GM23248 (cell line): ENCODE data around the gene VGLL2. TPM values are rescaled to one million over a fixed set of nuclear protein-coding genes. Genes with fewer than 3 reads are reported as not detected.

Experiments
- DNase-seq: peaks from one replicate; pipeline ENCODE4 v3.0.0-alpha.2; 2015
- H2AFZ ChIP-seq: fragments of 200-600 bp; sonication (generic); 2 replicates; pipeline ENCODE4 v1.6.1; 2016; ENCODE audit warnings: antibody characterized with exemption
- H3F3A ChIP-seq: fragments of 200-600 bp; sonication (generic); 2 replicates; pipeline ENCODE4 v1.6.1; 2016; ENCODE audit warnings: mild to moderate bottlenecking, antibody characterized with exemption, mixed run types; ENCODE audit not compliant: insufficient read depth
- H3K27ac ChIP-seq: fragments of 200-600 bp; sonication (generic); 2 replicates; pipeline ENCODE4 v1.5.1; 2016; ENCODE audit warnings: mild to moderate bottlenecking
- H3K27me3 ChIP-seq: fragments of 200-600 bp; sonication (generic); replicated peaks from 2 replicates; pipeline ENCODE4 v1.6.1; 2016; ENCODE audit warnings: mild to moderate bottlenecking; ENCODE audit not compliant: insufficient read depth
- H3K36me3 ChIP-seq: fragments of 200-600 bp; sonication (generic); 2 replicates; pipeline ENCODE4 v1.6.1; 2016; ENCODE audit warnings: low read depth, mild to moderate bottlenecking
- H3K4me1 ChIP-seq: fragments of 200-600 bp; sonication (generic); 2 replicates; pipeline ENCODE4 v1.6.1; 2016; ENCODE audit warnings: mild to moderate bottlenecking; ENCODE audit not compliant: insufficient read depth
- H3K4me2 ChIP-seq: fragments of 200-600 bp; sonication (generic); one replicate; pipeline ENCODE4 v1.6.1; 2016; ENCODE audit warnings: mild to moderate bottlenecking; ENCODE audit not compliant: unreplicated experiment
- H3K4me3 ChIP-seq: fragments of 200-600 bp; sonication (generic); 2 replicates; pipeline ENCODE4 v1.5.1; 2016; ENCODE audit warnings: mild to moderate bottlenecking
- H3K79me2 ChIP-seq: fragments of 200-600 bp; sonication (generic); 2 replicates; pipeline ENCODE4 v1.6.1; 2016; ENCODE audit warnings: mild to moderate bottlenecking; ENCODE audit not compliant: insufficient read depth
- H3K9ac ChIP-seq: fragments of 200-600 bp; sonication (generic); 2 replicates; pipeline ENCODE4 v1.6.1; 2016; ENCODE audit warnings: mild to moderate bottlenecking
- H3K9me2 ChIP-seq: fragments of 200-600 bp; sonication (generic); 2 replicates; pipeline ENCODE4 v1.6.1; 2016; ENCODE audit warnings: mixed run types, mild to moderate bottlenecking, moderate library complexity; ENCODE audit not compliant: insufficient read depth
- H3K9me3 ChIP-seq: fragments of 200-600 bp; sonication (generic); one replicate; pipeline ENCODE4 v1.6.1; 2017; ENCODE audit warnings: low read depth
- H4K20me1 ChIP-seq: fragments of 200-600 bp; sonication (generic); 2 replicates; pipeline ENCODE4 v1.6.0; 2016; ENCODE audit not compliant: insufficient read depth
- EZH2 ChIP-seq: fragments of 200-600 bp; sonication (generic); IDR thresholded peaks from 2 replicates; pipeline ENCODE4 v1.6.1; 2018; ENCODE audit warnings: antibody characterized with exemption, mild to moderate bottlenecking; ENCODE audit not compliant: insufficient read depth, poor library complexity, severe bottlenecking
- EZH2phosphoT487 ChIP-seq: fragments of 200-600 bp; sonication (generic); IDR thresholded peaks from 2 replicates; pipeline ENCODE4 v1.6.1; 2018; ENCODE audit warnings: antibody characterized with exemption, moderate library complexity, mild to moderate bottlenecking, low read depth; ENCODE audit not compliant: insufficient read depth
- WGBS, 2 experiments: methylation state at CpG; one replicate each; pipeline ENCODE4 v1.1.6; 2015 to 2017; ENCODE audit warnings: low lambda C conversion rate in 2 of 2, low coverage in 1 of 2; ENCODE audit errors: missing lambda C conversion rate in 2 of 2; 5-methylcytosine and 5-hydroxymethylcytosine counted together
- in situ Hi-C: fragments of 300-500 bp; cut with MboI; formaldehyde crosslinking; loops from 2 replicates; pipeline ENCODE4 v1.15.0; 2020
- polyA plus RNA-seq: library from polyadenylated mRNA; unstranded; fragments of >200 nt; fragmentation: Nextera tagmentation; extraction: Ambion mirVana; gene quantifications from 2 replicates; pipeline ENCODE4 v1.2.1, GENCODE V29; 2016
- total RNA-seq: library from RNA; depleted of rRNA; stranded (reverse); fragments of >200 nt; shearing (Covaris generic); gene quantifications from 2 replicates; pipeline ENCODE4 v1.2.3, GENCODE V29; 2014

Gene VGLL2
- total and polyA plus RNA-seq, 2 experiments from 2014 or later, result not detected

DNA sequence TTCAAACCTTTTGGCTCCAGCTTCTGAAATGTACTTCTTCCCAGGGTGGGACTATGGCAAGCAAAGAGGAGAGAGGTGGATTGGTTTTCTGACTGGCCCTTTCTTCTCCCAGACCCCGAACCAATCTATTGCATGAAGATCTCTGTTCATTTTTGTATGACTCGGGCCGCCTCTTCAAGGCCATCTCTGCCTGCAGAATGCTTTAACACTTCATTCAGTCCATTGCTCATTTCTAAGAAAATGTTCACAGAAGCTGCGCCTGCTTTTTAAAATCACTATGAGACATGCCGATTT is 1.6 kb downstream of the VGLL2 start:
- H3K4me1 ChIP-seq, result no peaks in the 10 kb centered on the region
- TF ChIP-seq EZH2, result no peak
- no peak for TF ChIP-seq EZH2phosphoT487
- H3K9ac ChIP-seq, result no peak overlapping the region
- no peaks in the 10 kb centered on the region for H4K20me1 ChIP-seq
- H3K4me3 ChIP-seq, result no peak overlapping the region
- no peak overlapping the region for H2AFZ ChIP-seq
- H3K9me3 ChIP-seq, result no peaks in the 10 kb centered on the region
- in situ Hi-C loops, result no loop called here
- H3K27me3 ChIP-seq, result peaks cover 67% of the 10 kb centered on the region
- H3F3A ChIP-seq, result no peaks in the 10 kb centered on the region
- no peak overlapping the region for H3K4me2 ChIP-seq
- 86 to 89% methylated on average over 5 of the region's 5 CpGs for WGBS, 2 experiments
- no peak overlapping the region for H3K27ac ChIP-seq
- H3K79me2 ChIP-seq, result no peaks in the 10 kb centered on the region
- no peaks in the 10 kb centered on the region for H3K36me3 ChIP-seq
- no peaks in the 10 kb centered on the region for H3K9me2 ChIP-seq
- DNase-seq, result no peak

DNA sequence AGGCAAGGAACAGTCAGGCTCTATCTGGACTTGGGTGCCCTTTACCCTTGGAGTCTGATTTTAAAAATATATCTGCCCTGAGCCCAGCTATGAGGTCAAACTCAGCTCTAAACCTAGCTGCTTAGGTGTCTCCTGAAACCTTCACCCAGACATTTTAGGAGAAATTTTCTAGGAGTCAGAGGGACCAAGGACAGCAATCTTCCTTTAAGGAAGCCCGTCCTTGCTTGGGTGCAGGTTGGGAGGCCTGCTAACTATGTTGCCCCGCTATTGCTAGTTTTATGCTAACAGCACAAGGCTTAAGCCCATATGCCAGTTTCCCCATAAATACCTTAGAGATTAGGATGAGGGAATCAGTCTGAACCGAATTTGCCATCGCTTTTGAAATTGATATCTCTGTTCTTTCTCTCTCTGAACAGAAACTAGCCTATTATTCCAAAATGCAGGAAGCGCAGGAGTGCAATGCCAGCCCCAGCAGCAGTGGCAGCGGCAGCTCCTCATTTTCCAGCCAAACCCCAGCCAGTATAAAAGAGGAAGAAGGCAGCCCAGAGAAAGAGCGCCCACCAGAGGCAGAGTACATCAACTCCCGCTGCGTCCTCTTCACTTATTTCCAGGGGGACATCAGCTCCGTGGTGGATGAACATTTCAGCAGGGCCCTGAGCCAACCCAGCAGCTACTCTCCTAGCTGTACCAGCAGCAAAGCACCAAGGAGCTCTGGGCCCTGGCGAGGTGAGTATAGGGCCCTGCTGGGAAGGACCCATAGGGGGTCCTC is 2.6 kb downstream of the VGLL2 start:
- in situ Hi-C loops, result no loop called here
- Histone ChIP-seq H3K9ac (no peak overlapping the region), H3K4me2 (no peak overlapping the region), H4K20me1 (no peaks in the 10 kb centered on the region), H3K27me3 (peaks cover 57% of the 10 kb centered on the region), H3K27ac (no peak overlapping the region), H3K79me2 (no peaks in the 10 kb centered on the region), H3F3A (no peaks in the 10 kb centered on the region), H3K4me1 (no peaks in the 10 kb centered on the region), H3K4me3 (no peak overlapping the region), H3K36me3 (no peaks in the 10 kb centered on the region), H3K9me2 (no peaks in the 10 kb centered on the region), H3K9me3 (no peaks in the 10 kb centered on the region), H2AFZ (no peak overlapping the region)
- 82 to 83% methylated on average over 11 of the region's 11 CpGs for WGBS, 2 experiments
- TF ChIP-seq EZH2phosphoT487 (no peak), EZH2 (no peak)
- no peak for DNase-seq

DNA sequence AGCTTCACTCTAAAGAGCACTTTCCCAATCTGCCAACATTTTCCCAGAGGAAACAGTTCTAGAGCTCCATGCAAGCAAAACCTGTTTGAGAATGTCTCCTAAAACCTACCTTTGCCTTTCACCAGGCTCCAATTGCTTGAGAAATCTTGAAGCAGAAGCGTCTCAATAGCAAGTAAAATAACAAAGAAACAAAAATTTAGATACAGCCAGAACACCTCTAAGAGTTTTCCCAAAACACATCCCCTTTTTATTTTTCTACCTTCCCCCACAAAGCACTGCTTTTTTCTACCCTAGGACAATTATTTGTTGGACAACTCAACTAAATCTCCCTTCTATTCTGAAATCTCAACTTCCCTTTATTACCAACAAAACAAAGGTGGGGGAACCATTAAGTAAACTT is 3.6 kb downstream of the VGLL2 start:
- no peak overlapping the region for H3K4me2 ChIP-seq
- in situ Hi-C loops, result no loop called here
- H3F3A ChIP-seq, result no peaks in the 10 kb centered on the region
- no peaks in the 10 kb centered on the region for H3K9me2 ChIP-seq
- H3K9me3 ChIP-seq, result no peaks in the 10 kb centered on the region
- no peaks in the 10 kb centered on the region for H3K4me1 ChIP-seq
- H3K36me3 ChIP-seq, result no peaks in the 10 kb centered on the region
- no peak overlapping the region for H3K4me3 ChIP-seq
- no peak overlapping the region for H3K27ac ChIP-seq
- TF ChIP-seq EZH2 (no peak), EZH2phosphoT487 (no peak)
- no peak overlapping the region for H2AFZ ChIP-seq
- H3K27me3 ChIP-seq, result peaks cover 48% of the 10 kb centered on the region
- no peak overlapping the region for H3K9ac ChIP-seq
- no peak for DNase-seq
- no peaks in the 10 kb centered on the region for H4K20me1 ChIP-seq
- no peaks in the 10 kb centered on the region for H3K79me2 ChIP-seq
- 73 to 88% methylated on average over 1 of the region's 1 CpG for WGBS, 2 experiments

DNA sequence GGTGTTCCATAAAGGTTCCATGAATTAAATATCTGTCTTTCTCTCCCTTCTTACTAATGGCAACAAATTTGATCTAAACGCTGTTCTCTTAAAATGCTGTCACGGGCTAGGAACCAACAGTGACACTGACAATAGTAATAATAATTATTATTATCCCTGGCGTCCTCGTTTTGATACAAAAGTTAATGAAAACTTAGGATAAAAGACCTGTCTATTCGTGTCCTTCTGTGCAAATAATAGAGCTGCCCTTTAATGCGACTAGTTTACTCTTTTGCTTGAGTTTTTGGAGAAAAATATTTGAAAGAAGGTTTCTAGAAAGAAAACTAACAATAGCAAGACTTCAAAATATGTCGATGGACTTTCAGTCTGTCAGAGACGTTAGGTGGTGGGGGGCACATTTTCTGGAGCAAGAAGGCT is 4.3 kb downstream of the VGLL2 start:
- Histone ChIP-seq H3K9me2 (no peaks in the 10 kb centered on the region), H3K36me3 (no peaks in the 10 kb centered on the region), H3K9me3 (no peaks in the 10 kb centered on the region), H3K79me2 (no peaks in the 10 kb centered on the region), H3K9ac (no peak overlapping the region), H3K27ac (no peak overlapping the region), H3F3A (no peaks in the 10 kb centered on the region), H4K20me1 (no peaks in the 10 kb centered on the region), H3K4me2 (no peak overlapping the region), H3K27me3 (peaks cover 45% of the 10 kb centered on the region), H2AFZ (no peak overlapping the region), H3K4me3 (no peak overlapping the region), H3K4me1 (no peaks in the 10 kb centered on the region)
- 75 to 82% methylated on average over 8 of the region's 8 CpGs for WGBS, 2 experiments
- TF ChIP-seq EZH2, result no peak
- no peak for TF ChIP-seq EZH2phosphoT487
- in situ Hi-C loops, result no loop called here
- DNase-seq, result no peak
